ENCODE results near the gene BMP6.

BMP6 gene

GRCh38 chr6:7730784-7731227 is 4.9 kb downstream of the BMP6 start:
- no peak for TF ChIP-seq CTCF (IDR thresholded peaks at IDR 0.05; ENCODE audit: low read length, missing control alignments)
- peak; percentile 89 for DNase-seq (ENCODE audit: low read depth)
- peak overlapping the region; percentile 31 for H3K4me3 ChIP-seq (replicated peaks; ENCODE audit: low read depth, low read length)

DNA sequence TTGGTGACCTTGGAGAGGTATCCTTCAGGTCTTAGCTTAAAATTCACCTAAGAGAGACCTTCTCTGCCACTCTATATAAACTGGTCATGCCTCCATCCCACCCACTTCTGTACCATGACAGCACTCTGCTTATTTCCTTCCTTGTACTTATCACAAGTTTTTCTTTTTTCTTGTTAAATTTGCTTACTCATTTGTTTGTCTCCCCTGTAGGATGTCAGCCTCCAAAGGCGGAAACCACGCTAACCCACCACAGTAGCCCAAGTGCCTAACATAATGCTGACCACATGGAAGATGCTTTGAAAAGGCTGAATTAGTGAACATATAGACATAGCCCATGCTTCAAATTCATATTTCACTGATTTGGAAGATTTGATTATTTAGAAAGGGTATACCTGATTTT is 5.4 kb downstream of the BMP6 start:
- peak overlapping the region; percentile 31 for H3K4me3 ChIP-seq (replicated peaks; ENCODE audit: low read depth, low read length)
- no peak for TF ChIP-seq CTCF (IDR thresholded peaks at IDR 0.05; ENCODE audit: low read length, missing control alignments)
- DNase-seq (ENCODE audit: low read depth): peak; percentile 33

DNA sequence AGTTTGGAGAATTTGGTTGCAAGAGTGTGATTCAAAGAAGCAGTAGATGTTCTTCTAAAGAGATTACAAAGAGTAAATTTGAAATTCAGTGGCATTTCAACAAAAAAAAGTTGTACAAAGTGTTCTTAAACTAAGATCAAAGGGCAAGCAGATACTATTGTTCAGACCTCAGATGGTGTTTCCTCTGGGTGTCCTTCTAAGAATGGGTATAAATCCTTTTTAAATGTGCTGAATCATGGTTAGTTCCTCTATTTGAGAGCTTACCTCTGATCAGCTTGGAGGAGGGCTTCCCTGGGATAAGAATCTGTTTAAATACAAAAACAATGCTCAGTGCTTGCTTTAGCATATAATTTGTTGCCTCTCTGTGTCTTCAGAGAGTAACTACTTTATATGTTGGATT is 6.3 kb downstream of the BMP6 start:
- H3K4me3 ChIP-seq (replicated peaks; ENCODE audit: low read depth, low read length): no peak overlapping the region
- no peak for TF ChIP-seq CTCF (IDR thresholded peaks at IDR 0.05; ENCODE audit: low read length, missing control alignments)
- peak; percentile 84 for DNase-seq (ENCODE audit: low read depth)

- H3K4me3 ChIP-seq (replicated peaks; ENCODE audit: low read depth, low read length): no peak overlapping the region
- no peak for DNase-seq (ENCODE audit: low read depth)
- TF ChIP-seq CTCF (IDR thresholded peaks at IDR 0.05; ENCODE audit: low read length, missing control alignments): no peak
These were observed 8.9 kb downstream of the BMP6 start for GRCh38 chr6:7734707-7735383.

DNA sequence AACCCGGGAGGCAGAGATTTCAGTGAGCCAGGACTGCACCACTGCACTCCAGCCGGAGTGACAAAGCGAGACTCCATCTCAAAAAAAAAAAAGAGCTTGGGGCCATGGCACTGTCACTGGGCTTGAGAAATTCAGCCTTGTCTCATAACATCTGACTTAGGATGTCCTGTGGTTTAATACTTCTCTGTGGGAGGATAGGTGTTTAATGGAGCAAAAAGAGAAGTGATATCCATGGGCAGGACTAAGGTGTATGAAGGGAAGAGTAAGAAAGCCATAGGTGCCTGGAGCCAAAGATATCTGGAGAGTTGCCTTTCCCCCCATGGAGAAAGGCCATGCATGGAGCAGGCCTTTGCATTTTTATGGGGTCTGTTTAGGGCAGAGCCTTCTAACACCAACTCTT is 11.2 kb downstream of the BMP6 start:
- no peak overlapping the region for H3K4me3 ChIP-seq (replicated peaks; ENCODE audit: low read depth, low read length)
- no peak for TF ChIP-seq CTCF (IDR thresholded peaks at IDR 0.05; ENCODE audit: low read length, missing control alignments)
- DNase-seq (ENCODE audit: low read depth): no peak

DNA sequence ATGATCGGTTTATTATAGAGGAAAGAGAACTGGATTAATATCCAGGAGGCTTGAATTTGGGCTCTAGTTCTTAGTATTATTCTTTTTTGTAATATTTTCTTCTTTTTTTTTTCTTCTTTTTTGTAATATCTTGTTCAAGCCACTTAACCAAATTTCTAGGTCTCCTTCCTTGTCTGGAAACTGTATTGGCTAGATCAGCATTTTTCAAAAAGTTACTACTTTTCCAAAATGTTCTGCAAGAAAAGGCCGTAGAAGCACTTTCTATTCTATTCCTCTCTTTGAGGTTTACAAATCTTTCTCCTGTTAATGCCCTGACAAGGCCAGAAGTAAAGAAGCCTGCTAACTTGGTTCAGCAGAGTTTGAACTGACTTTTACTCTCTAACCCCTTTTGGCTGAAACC is 12.0 kb downstream of the BMP6 start:
- no peak for TF ChIP-seq CTCF (IDR thresholded peaks at IDR 0.05; ENCODE audit: low read length, missing control alignments)
- no peak overlapping the region for H3K4me3 ChIP-seq (replicated peaks; ENCODE audit: low read depth, low read length)
- no peak for DNase-seq (ENCODE audit: low read depth)

DNA sequence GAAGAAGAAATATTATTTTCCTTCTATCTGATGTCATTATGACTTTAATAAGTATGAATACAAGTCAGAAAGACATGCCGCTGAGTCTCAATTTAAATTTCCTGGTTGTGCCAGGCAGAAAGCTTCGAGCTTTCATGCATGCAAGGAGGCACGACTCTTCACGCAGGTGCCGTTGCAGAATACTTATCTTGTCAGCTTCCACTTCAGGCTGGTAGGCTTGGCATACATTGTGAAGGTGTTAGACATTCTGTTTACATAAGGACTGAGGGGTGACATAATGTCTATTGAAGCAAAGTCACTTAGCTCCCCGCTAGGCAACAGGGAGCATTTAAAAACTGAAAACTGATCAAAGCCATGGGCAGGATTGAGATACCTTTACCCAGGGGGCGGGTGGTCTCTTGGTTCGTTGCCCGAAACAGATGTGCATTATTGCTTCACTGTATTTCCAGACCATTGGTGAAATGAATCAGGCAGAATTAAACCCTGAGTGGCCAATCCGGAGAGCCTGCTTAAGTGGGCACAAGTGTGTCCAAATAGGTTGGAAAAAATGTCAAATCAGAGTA is 16.4 kb downstream of the BMP6 start:
- no peak for DNase-seq (ENCODE audit: low read depth)
- TF ChIP-seq CTCF (IDR thresholded peaks at IDR 0.05; ENCODE audit: low read length, missing control alignments): no peak
- no peak overlapping the region for H3K4me3 ChIP-seq (replicated peaks; ENCODE audit: low read depth, low read length)

Measured in fibroblast of pulmonary artery (primary cell).